HG03064 (cell line): ENCODE measurements around the gene EVI5.
"Not testable (repeated sequence)": the region's sequence is repeated elsewhere in the genome, so short reads cannot be mapped to it uniquely, and the experiment has no call there.

Experiments
- ATAC-seq: cut with Tn5 transposase; IDR thresholded peaks from one replicate; pipeline ENCODE4 v1.9.1; 2021; ENCODE audit warnings: low read depth; ENCODE audit not compliant: unreplicated experiment

EVI5 gene

GRCh38 chr1:92701147-92701546 is 83.8 kb downstream of the EVI5 start:
- no peak for ATAC-seq

- ATAC-seq: no peak
These were observed 86.0 kb downstream of the EVI5 start for GRCh38 chr1:92698932-92699331.

- ATAC-seq: no peak
These were observed 89.8 kb downstream of the EVI5 start for GRCh38 chr1:92695104-92695503.

- ATAC-seq: no peak
These were observed 93.0 kb downstream of the EVI5 start for GRCh38 chr1:92691925-92692324.

- ATAC-seq: no peak
These were observed 94.5 kb downstream of the EVI5 start for GRCh38 chr1:92690212-92690906.

- no peak for ATAC-seq
These were observed 104.9 kb downstream of the EVI5 start for GRCh38 chr1:92679980-92680379.

GRCh38 chr1:92663775-92664174 is 121.1 kb downstream of the EVI5 start:
- ATAC-seq: no peak

- ATAC-seq: no peak
These were observed 122.9 kb downstream of the EVI5 start for GRCh38 chr1:92662048-92662447.

- ATAC-seq: no peak
These were observed 127.2 kb downstream of the EVI5 start for GRCh38 chr1:92657701-92658100.

GRCh38 chr1:92655197-92655801 is 129.6 kb downstream of the EVI5 start:
- ATAC-seq: no peak

GRCh38 chr1:92653605-92654381 is 131.1 kb downstream of the EVI5 start:
- ATAC-seq: no peak

GRCh38 chr1:92640686-92641085 is 144.2 kb downstream of the EVI5 start:
- ATAC-seq: not testable (repeated sequence)

- ATAC-seq: no peak
These were observed 146.4 kb downstream of the EVI5 start for GRCh38 chr1:92638498-92638897.

- not testable (repeated sequence) for ATAC-seq
These were observed 149.7 kb downstream of the EVI5 start for GRCh38 chr1:92635203-92635602.

GRCh38 chr1:92623187-92623778 is 161.6 kb downstream of the EVI5 start:
- ATAC-seq: peak; percentile 61

GRCh38 chr1:92619466-92620189 is 165.3 kb downstream of the EVI5 start:
- no peak for ATAC-seq

GRCh38 chr1:92601044-92601443 is 183.9 kb downstream of the EVI5 start:
- ATAC-seq: no peak

GRCh38 chr1:92599184-92599583 is 185.7 kb downstream of the EVI5 start:
- no peak for ATAC-seq

GRCh38 chr1:92589361-92589760 is 195.5 kb downstream of the EVI5 start:
- ATAC-seq: not testable (repeated sequence)

GRCh38 chr1:92587445-92587844 is 197.5 kb downstream of the EVI5 start:
- no peak for ATAC-seq

- no peak for ATAC-seq
These were observed 199.1 kb downstream of the EVI5 start for GRCh38 chr1:92585831-92586230.
